K562 (cell line): ENCODE data around the gene CDC42EP1. TPM values are rescaled to one million over a fixed set of nuclear protein-coding genes. Genes with fewer than 3 reads are reported as not detected.

Source experiments
- ARID2 ChIP-seq: fragments of 450-650 bp; IDR thresholded peaks from 2 replicates; pipeline ENCODE4 v1.6.1; 2017; ENCODE audit warnings: antibody characterized with exemption, mild to moderate bottlenecking
- CREB1 ChIP-seq, 2 experiments: sonication (generic) in 1 of 2; formaldehyde crosslinking in 1 of 2; IDR thresholded peaks; 2 replicates each; pipeline versions ENCODE4 v1.6.1 to v1.8.0; 2012 to 2022; ENCODE audit warnings: inconsistent platforms in 1 of 2, mild to moderate bottlenecking in 1 of 2, missing genetic modification reagents in 1 of 2, moderate library complexity in 1 of 2
- GABPB1 ChIP-seq: sonication (generic); formaldehyde crosslinking; IDR thresholded peaks from 2 replicates; pipeline ENCODE4 v1.8.0; 2022; ENCODE audit warnings: mild to moderate bottlenecking, missing genetic modification reagents
- HDAC2 ChIP-seq: fragments of 450-650 bp; IDR thresholded peaks from 2 replicates; pipeline ENCODE4 v1.6.1; 2016; ENCODE audit warnings: mild to moderate bottlenecking
- JUN ChIP-seq, 2 experiments: sonication (generic) in 1 of 2; formaldehyde crosslinking in 1 of 2; IDR thresholded peaks; 2 replicates each; pipeline versions ENCODE4 v1.6.1 to v1.8.0; 2012 to 2022; ENCODE audit warnings: borderline replicate concordance in 2 of 2, mild to moderate bottlenecking in 2 of 2, improper control_type of control experiment in 1 of 2, low read depth in 1 of 2, low read length in 1 of 2, missing genetic modification reagents in 1 of 2
- MED1 ChIP-seq: sonication (generic); formaldehyde crosslinking; IDR thresholded peaks from 2 replicates; pipeline ENCODE4 v1.8.1; 2023; ENCODE audit warnings: missing genetic modification reagents, borderline replicate concordance
- MXI1 ChIP-seq: IDR thresholded peaks from 2 replicates; pipeline ENCODE4 v1.6.1; 2011; ENCODE audit warnings: low read depth, mild to moderate bottlenecking, improper control_type of control experiment, low read length
- MYC ChIP-seq, 2 experiments: fragments of 250-450 bp in 1 of 2; sonication (Bioruptor Pico) in 1 of 2; IDR thresholded peaks; 2 replicates each; pipeline versions ENCODE4 v1.5.1 to v1.6.1; 2012 to 2021; ENCODE audit warnings: low read depth in 2 of 2, borderline replicate concordance in 1 of 2, improper control_type of control experiment in 1 of 2, low read length in 1 of 2, mild to moderate bottlenecking in 1 of 2, moderate library complexity in 1 of 2
- NCOR1 ChIP-seq: fragments of 450-650 bp; IDR thresholded peaks from 2 replicates; pipeline ENCODE4 v1.6.1; 2016; ENCODE audit warnings: mild to moderate bottlenecking, moderate library complexity
- NEUROD1 ChIP-seq: fragments of 150-350 bp; IDR thresholded peaks from 2 replicates; pipeline ENCODE4 v1.6.1; 2014; ENCODE audit warnings: borderline replicate concordance, low read length, low read depth; ENCODE audit not compliant: partially characterized antibody
- NFIC ChIP-seq: fragments of 450-650 bp; IDR thresholded peaks from 2 replicates; pipeline ENCODE4 v1.6.1; 2017; ENCODE audit warnings: mild to moderate bottlenecking, inconsistent platforms
- NR4A1 ChIP-seq, 2 experiments: fragments of 250-450 bp in 1 of 2; fragments of 450-650 bp in 1 of 2; sonication (Bioruptor Pico) in 1 of 2; IDR thresholded peaks; 2 replicates each; pipeline versions ENCODE4 v1.4.0 to v1.6.1; 2016 to 2020; ENCODE audit warnings: mild to moderate bottlenecking in 2 of 2, missing compliant biosample characterization in 1 of 2, missing genetic modification characterization in 1 of 2, moderate library complexity in 1 of 2
- SMAD3 ChIP-seq: fragments of 450-650 bp; formaldehyde crosslinking; conservative IDR thresholded peaks from 2 replicates; pipeline ENCODE4 v1.4.0; 2020; ENCODE audit warnings: mild to moderate bottlenecking
- XRCC5 ChIP-seq: fragments of 200-400 bp; formaldehyde crosslinking; IDR thresholded peaks from 2 replicates; pipeline ENCODE4 v1.6.1; 2017; ENCODE audit warnings: low read depth, mild to moderate bottlenecking, low read length
- ZBTB1 ChIP-seq: sonication (generic); formaldehyde crosslinking; IDR thresholded peaks from 2 replicates; pipeline ENCODE4 v1.8.1; 2023; ENCODE audit warnings: missing genetic modification reagents, low read depth, mild to moderate bottlenecking, borderline replicate concordance
- ZNF175 ChIP-seq: fragments of 200-800 bp; sonication (Bioruptor generic); IDR thresholded peaks from 2 replicates; pipeline ENCODE4 v1.6.1; 2016; ENCODE audit warnings: low read depth, mild to moderate bottlenecking, missing genetic modification characterization, missing compliant biosample characterization
- ZNF224 ChIP-seq: sonication (generic); formaldehyde crosslinking; IDR thresholded peaks from 2 replicates; pipeline ENCODE4 v1.8.0; 2022; ENCODE audit warnings: mild to moderate bottlenecking, missing genetic modification reagents
- polyA plus RNA-seq, 8 experiments: library from polyadenylated mRNA; depleted of rRNA in 4 of 8; stranded (reverse) in 5 of 8; unstranded in 3 of 8; fragments of >200 nt; fragmentation: Nextera tagmentation in 2 of 8; fragmentation: Illumina TruSeq in 1 of 8; extraction: Ambion mirVana in 2 of 8; extraction: Trizol in 1 of 8; gene quantifications; 2 replicates each; pipeline versions ENCODE4 v1.2.1 to v1.2.3, GENCODE V29; 2011 to 2014; ENCODE audit warnings: inconsistent platforms in 1 of 8, missing spikeins in 1 of 8
- total RNA-seq, 7 experiments: library from RNA; depleted of rRNA in 6 of 7; stranded (reverse); fragments of >200 nt in 6 of 7; fragmentation: Illumina TruSeq in 2 of 7; extraction: Trizol in 2 of 7; gene quantifications; 2 replicates each; pipeline versions ENCODE4 v1.2.1 to v1.2.3, GENCODE V29; 2011 to 2021; ENCODE audit warnings: low replicate concordance in 1 of 7
- TF ChIP-seq, protein P1 (sequence below): fragments of 250-450 bp; sonication (Bioruptor Pico); IDR thresholded peaks from 2 replicates; pipeline ENCODE4 v1.8.0; 2021; ENCODE audit warnings: moderate library complexity, mild to moderate bottlenecking, inconsistent platforms
- TF ChIP-seq, protein P2 (sequence below): fragments of 450-650 bp; IDR thresholded peaks from 2 replicates; pipeline ENCODE4 v1.6.1; 2016; ENCODE audit warnings: missing biosample characterization, missing genetic modification characterization
- TF ChIP-seq, protein P3 (sequence below): fragments of 450-650 bp; formaldehyde crosslinking; IDR thresholded peaks from 2 replicates; pipeline ENCODE4 v1.4.0; 2022; ENCODE audit warnings: missing genetic modification characterization
- TF ChIP-seq, protein P4 (sequence below), 2 experiments: fragments of 250-450 bp in 1 of 2; fragments of 450-650 bp in 1 of 2; sonication (Bioruptor Pico) in 1 of 2; IDR thresholded peaks; 2 replicates each; pipeline versions ENCODE4 v1.6.1 to v1.8.0; 2016 to 2021; ENCODE audit warnings: mild to moderate bottlenecking in 2 of 2, moderate library complexity in 2 of 2, missing compliant biosample characterization in 1 of 2, missing genetic modification characterization in 1 of 2

The CDC42EP1 gene
- total and polyA plus RNA-seq, 9 of the 15 experiments (the other 6 are each of a cell fraction or from before 2014, with no cell fraction given), result 0.67 to 70.2 (median 7.3) TPM

DNA sequence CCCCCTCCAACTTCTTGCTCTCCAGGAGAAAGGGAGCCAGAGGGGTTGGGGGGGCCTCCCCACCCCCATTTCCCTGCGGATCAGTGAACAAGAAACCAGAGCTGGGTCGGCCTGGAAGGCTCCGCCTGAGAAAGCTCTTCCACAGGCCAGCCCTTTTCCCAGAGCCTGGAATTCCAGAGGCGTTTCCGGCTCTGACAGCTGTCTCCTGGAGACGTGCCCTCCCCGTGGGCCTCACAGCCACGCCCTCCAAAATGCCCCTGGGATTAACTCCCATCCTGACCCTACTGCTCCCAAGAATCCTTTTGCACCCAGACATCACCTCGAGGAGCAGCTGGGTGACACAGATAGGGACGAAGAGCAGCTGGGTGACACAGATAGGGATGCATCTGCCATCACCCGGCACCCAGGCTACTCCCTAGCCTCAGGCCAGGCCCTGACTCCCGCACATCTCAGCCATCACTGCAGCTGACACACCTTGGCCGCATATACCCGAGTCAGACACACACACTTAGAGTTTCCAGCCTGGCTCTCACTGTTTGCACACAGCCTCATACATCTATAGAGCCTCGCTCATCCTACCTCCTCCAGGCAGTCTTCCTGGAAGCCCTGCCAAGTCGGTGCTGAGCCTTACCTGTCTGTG lies 7.6 kb upstream of the CDC42EP1 start (continued):
- TF ChIP-seq ARID2 (no peak), ZNF175 (peak; percentile 81), MYC (IDR thresholded peaks at IDR 0.05; ENCODE audit: low read depth, low read length) (peak; percentile 79), MYC (CRISPR knock-in tag; IDR thresholded peaks at IDR 0.05; ENCODE audit: borderline replicate concordance, low read depth) (no peak), SMAD3 (CRISPR knock-in tag) (peak; percentile 65; the same call in 1 of the 2 replicates), CREB1 (IDR thresholded peaks at IDR 0.05) (peak; percentile 67), CREB1 (CRISPR knock-in tag; IDR thresholded peaks at IDR 0.05) (peak; percentile 42; the same call in 1 of the 2 replicates), GABPB1 (0 out of 2 replicates have a peak, but pooled peaks have one; percentile 40), ZBTB1 (CRISPR knock-in tag) (peak; percentile 73; the same call in 1 of the 2 replicates), NFIC (peak; percentile 94), XRCC5 (0 out of 2 replicates have a peak, but pooled peaks have one; percentile 48), ZNF224 (CRISPR knock-in tag) (no peak), NEUROD1 (peak; percentile 91), MED1 (CRISPR knock-in tag) (no peak), HDAC2 (peak; percentile 95), JUN (IDR thresholded peaks at IDR 0.05; ENCODE audit: borderline replicate concordance, low read depth, low read length) (0 out of 2 replicates have a peak, but pooled peaks have one; percentile 36), JUN (CRISPR knock-in tag; IDR thresholded peaks at IDR 0.05; ENCODE audit: borderline replicate concordance) (no peak), NCOR1 (peak; percentile 98), NR4A1 (CRISPR knock-in tag; IDR thresholded peaks at IDR 0.05) (no peak), NR4A1 (tag; IDR thresholded peaks at IDR 0.05) (peak; percentile 71; the same call in 1 of the 2 replicates), MXI1 (0 out of 2 replicates have a peak, but pooled peaks have one; percentile 26)
- TF ChIP-seq, protein P1, sequence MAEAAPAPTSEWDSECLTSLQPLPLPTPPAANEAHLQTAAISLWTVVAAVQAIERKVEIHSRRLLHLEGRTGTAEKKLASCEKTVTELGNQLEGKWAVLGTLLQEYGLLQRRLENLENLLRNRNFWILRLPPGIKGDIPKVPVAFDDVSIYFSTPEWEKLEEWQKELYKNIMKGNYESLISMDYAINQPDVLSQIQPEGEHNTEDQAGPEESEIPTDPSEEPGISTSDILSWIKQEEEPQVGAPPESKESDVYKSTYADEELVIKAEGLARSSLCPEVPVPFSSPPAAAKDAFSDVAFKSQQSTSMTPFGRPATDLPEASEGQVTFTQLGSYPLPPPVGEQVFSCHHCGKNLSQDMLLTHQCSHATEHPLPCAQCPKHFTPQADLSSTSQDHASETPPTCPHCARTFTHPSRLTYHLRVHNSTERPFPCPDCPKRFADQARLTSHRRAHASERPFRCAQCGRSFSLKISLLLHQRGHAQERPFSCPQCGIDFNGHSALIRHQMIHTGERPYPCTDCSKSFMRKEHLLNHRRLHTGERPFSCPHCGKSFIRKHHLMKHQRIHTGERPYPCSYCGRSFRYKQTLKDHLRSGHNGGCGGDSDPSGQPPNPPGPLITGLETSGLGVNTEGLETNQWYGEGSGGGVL (CRISPR knock-in tag), result no peak
- TF ChIP-seq, protein P2, sequence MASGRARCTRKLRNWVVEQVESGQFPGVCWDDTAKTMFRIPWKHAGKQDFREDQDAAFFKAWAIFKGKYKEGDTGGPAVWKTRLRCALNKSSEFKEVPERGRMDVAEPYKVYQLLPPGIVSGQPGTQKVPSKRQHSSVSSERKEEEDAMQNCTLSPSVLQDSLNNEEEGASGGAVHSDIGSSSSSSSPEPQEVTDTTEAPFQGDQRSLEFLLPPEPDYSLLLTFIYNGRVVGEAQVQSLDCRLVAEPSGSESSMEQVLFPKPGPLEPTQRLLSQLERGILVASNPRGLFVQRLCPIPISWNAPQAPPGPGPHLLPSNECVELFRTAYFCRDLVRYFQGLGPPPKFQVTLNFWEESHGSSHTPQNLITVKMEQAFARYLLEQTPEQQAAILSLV (tag), result no peak
- TF ChIP-seq, protein P3, sequence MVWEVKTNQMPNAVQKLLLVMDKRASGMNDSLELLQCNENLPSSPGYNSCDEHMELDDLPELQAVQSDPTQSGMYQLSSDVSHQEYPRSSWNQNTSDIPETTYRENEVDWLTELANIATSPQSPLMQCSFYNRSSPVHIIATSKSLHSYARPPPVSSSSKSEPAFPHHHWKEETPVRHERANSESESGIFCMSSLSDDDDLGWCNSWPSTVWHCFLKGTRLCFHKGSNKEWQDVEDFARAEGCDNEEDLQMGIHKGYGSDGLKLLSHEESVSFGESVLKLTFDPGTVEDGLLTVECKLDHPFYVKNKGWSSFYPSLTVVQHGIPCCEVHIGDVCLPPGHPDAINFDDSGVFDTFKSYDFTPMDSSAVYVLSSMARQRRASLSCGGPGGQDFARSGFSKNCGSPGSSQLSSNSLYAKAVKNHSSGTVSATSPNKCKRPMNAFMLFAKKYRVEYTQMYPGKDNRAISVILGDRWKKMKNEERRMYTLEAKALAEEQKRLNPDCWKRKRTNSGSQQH (CRISPR knock-in tag), result peak; percentile 64; the same call in 1 of the 2 replicates
- TF ChIP-seq, protein P4, sequence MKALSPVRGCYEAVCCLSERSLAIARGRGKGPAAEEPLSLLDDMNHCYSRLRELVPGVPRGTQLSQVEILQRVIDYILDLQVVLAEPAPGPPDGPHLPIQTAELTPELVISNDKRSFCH (CRISPR knock-in tag; IDR thresholded peaks at IDR 0.05), result no peak
- TF ChIP-seq, protein P4 (tag; IDR thresholded peaks at IDR 0.05), result peak; percentile 88; the same call in 1 of the 2 replicates
